HG03159 (cell line): ENCODE data around the gene CDC37.

Experiments
- ATAC-seq: cut with Tn5 transposase; IDR thresholded peaks from one replicate; pipeline ENCODE4 v1.9.1; 2021; ENCODE audit warnings: mild to moderate bottlenecking, moderate library complexity; ENCODE audit not compliant: unreplicated experiment

The CDC37 gene

DNA sequence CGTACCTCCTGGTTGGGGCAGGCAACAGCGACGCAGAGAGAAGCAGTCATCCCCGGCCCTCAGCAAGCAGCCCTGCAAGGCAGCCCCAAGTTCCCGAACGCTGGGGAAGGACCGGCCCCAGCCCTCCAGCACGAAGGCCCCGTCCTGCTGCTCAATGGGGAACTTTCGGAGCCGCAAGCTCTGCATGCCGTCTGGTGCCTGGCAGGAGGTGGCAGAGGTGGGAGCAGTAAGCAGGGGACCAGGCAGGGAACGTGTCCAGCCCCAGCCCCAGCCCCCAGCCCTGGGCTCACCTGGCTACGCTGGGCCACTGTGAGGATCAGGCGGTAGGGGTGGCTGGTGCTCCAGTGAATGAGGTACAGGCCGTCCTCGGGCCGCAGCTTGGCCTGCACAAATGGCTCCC, 41.1 kb downstream of the CDC37 start:
- no peak for ATAC-seq

DNA sequence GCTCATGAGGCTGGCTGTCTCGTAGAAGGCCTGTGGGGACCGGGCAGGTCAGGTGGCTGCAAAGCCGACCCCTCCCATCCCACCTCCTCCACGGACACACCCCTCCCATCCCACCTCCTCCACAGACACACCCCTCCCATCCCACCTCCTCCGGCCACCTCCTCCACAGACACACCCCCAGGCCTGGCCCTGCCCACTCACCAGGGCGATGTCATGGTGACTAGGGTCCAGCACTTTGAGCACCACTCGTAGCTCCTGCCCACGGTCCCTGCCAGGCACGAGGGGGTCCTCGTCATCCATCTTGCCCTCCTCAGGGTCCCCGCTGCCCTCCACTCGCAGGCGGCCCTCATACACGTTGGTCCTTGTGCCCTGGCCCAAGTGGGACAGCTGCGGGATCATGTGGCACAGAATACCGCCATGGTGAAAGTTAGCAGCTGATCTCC, 41.8 kb downstream of the CDC37 start:
- ATAC-seq: no peak

- no peak for ATAC-seq
These were observed 46.9 kb downstream of the CDC37 start for GRCh38 chr19:10356431-10356830.

DNA sequence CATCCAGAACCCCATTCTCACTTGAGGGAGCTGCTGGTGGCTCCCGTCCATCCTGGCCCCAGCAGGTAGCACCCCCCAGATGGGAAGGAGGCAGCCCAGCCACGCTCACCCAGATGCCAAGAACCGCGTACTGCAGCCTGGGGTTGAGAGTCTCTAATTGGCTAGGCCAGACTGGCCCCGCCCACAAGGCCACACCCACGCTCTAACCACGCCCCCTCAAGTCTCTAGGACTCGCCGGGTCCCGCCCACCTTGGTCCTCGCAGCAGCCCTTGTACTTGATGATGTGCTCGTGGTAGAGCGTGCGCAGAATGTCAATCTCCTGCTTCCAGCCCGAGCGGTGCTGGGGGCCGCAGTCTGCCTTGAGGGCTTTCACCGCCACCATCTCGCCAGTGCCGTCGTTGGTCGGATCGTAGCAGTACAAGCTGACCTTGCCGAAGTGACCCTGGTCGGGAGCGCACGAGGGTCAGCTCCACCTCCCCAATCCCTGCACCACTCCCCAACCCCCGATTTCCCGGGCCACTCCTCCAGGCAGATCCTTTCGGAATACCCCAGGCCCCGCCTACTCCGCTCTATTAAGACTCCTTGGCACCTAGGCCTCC, 49.5 kb downstream of the CDC37 start:
- no peak for ATAC-seq

DNA sequence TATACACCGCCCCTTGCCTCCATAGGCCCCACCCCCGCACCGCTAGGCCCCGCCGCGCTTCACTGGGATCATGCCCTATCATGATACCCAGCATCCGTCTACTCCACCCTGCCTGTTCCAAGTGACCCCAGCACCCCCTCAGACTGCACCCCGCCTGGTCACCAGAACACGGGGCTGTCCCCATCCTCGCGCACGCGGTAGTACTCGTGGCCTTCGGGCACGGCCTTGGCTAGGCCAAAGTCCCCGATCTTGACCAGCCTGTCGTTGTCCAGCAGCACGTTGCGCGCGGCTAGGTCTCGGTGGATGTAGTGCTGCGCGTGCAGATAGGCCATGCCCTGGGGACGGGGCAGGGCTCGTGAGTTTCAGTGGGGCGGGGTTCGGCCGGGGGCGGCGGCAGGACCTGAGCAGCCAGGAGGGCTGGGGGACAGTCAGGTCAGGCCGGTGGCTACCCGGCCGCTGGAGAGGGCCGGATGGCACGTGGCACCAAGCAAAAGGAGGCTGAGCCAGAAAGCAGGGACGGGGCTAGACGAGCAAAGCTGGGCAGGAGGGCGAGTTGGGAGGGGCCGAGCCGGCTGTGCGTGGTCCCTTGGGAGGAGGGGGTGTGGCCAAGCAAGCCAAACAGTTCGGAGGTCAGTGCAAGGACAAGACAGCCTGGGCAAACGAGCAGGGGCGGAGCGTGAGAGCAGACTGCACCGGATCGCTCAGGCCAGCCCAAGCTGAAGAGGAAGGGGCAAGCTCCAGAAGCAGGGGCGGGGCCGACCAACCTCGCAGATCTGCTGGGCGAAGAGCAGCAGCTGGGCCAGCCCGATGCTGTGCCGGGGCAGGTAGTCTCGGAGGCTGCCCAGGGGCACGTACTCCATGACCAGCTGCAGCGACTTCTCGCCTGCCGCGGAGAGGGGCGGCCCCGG, 50.3 kb downstream of the CDC37 start:
- ATAC-seq: no peak

- no peak for ATAC-seq
These were observed 56.8 kb downstream of the CDC37 start for GRCh38 chr19:10346509-10346908.

DNA sequence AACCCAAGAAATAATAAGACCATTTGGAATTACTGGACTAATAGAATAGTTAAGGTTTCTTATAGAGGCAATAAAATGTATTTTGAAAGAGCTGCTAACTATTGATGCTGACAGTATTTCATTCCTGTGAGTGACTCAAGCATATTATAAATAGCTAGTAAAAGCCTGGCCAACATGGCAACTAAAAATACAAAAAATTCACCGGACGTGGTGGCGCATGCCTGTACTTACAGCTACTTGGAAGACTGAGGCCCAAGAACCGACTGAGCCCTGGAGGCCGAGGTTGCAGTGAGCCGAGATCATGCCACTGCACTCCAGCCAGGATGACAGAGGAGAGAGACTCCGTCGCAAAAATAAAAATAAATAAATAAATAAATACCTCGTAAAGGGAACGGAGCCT, 58.6 kb downstream of the CDC37 start:
- ATAC-seq: no peak

- no peak for ATAC-seq
These were observed 59.8 kb downstream of the CDC37 start for GRCh38 chr19:10343495-10343894.
